HepG2 (cell line): Measurements from ENCODE around the gene TAF1B. TPM values are rescaled to one million over a fixed set of nuclear protein-coding genes. Genes with fewer than 3 reads are reported as not detected.
A peak's percentile ranks its signal among the peaks of the same experiment; 100 is the strongest.

Experiments
- ATAC-seq: fragments of 200-7000 bp; cut with Tn5 transposase; 3 replicates; pipeline ENCODE4 v1.9.1; 2020; ENCODE audit warnings: mild to moderate bottlenecking, moderate library complexity
- BruUV-seq: library from RNA; stranded (reverse); fragments of 400-500 nt; replicated peaks from 2 replicates; lab custom pipeline; 2021; lab: Mats Ljungman, UMichigan
- CTCF ChIA-PET: fragments of 300-600 bp; formaldehyde crosslinking; extraction: SDS; loops from one replicate; lab custom pipeline; 2021; ENCODE audit warnings: low total read pairs, inconsistent platforms, low intra/inter-chr PET ratio; lab: Yijun Ruan, JAX
- POLR2A ChIA-PET: fragments of 350-600 bp; sonication (Branson Sonifier 250); formaldehyde crosslinking; loops from one replicate; lab custom pipeline; 2020; ENCODE audit warnings: antibody characterized with exemption, inconsistent platforms; lab: Yijun Ruan, JAX
- DNase-seq: peaks from one replicate; pipeline ENCODE4 v3.0.0-alpha.2; 2015; ENCODE audit warnings: low spot score
- FAIRE-seq: peaks from 3 replicates; lab custom pipeline; 2011; peaks lifted over from hg19 to GRCh38; lab: Jason Lieb, UNC
- H2AFZ ChIP-seq: one replicate; pipeline ENCODE4 v1.6.1; 2011; ENCODE audit warnings: low read length, inconsistent platforms
- H3K27ac ChIP-seq: fragments of 300-600 bp; 3 replicates; pipeline ENCODE4 v1.8.0; 2011; ENCODE audit warnings: mixed run types, mild to moderate bottlenecking, mixed read lengths, low read length, inconsistent platforms; ENCODE audit not compliant: insufficient read depth; ENCODE audit errors: extremely low read length
- H3K27me3 ChIP-seq, 2 experiments: fragments of 200-600 bp in 1 of 2; 2 replicates in 1 of 2; 3 replicates in 1 of 2; pipeline versions ENCODE4 v1.6.0 to v1.8.0; 2011; ENCODE audit warnings: low read length in 2 of 2, mild to moderate bottlenecking in 2 of 2, moderate library complexity in 2 of 2, inconsistent platforms in 1 of 2; ENCODE audit not compliant: insufficient read depth in 2 of 2, control insufficient read depth in 1 of 2
- H3K36me3 ChIP-seq, 2 experiments: fragments of 200-600 bp in 1 of 2; replicated peaks in 1 of 2; 2 replicates in 1 of 2; 3 replicates in 1 of 2; pipeline versions ENCODE4 v1.5.1 to v1.8.0; 2011; ENCODE audit warnings: low read length in 2 of 2, inconsistent platforms in 1 of 2; ENCODE audit not compliant: insufficient read depth in 2 of 2, control insufficient read depth in 1 of 2
- H3K4me1 ChIP-seq: 2 replicates; pipeline ENCODE4 v1.5.1; 2012; ENCODE audit warnings: low read length, inconsistent platforms; ENCODE audit not compliant: insufficient read depth
- H3K4me2 ChIP-seq: 2 replicates; pipeline ENCODE4 v1.6.0; 2011; ENCODE audit warnings: low read depth, low read length, inconsistent platforms
- H3K4me3 ChIP-seq, 3 experiments: fragments of 200-600 bp in 1 of 3; sonication (generic), shearing (Covaris generic) in 1 of 3; replicated peaks in 1 of 3; 2 replicates each; pipeline ENCODE4 v1.5.1; 2011 to 2016; ENCODE audit warnings: low read length in 3 of 3, inconsistent platforms in 2 of 3, low read depth in 2 of 3, mild to moderate bottlenecking in 2 of 3, control low read depth in 1 of 3, mixed read lengths in 1 of 3; ENCODE audit not compliant: insufficient read depth in 1 of 3
- H3K79me2 ChIP-seq: one replicate; pipeline ENCODE4 v1.6.1; 2011; ENCODE audit warnings: low read length, inconsistent platforms; ENCODE audit not compliant: insufficient read depth
- H3K9ac ChIP-seq: 2 replicates; pipeline ENCODE4 v1.6.0; 2011; ENCODE audit warnings: mild to moderate bottlenecking, low read depth, low read length, inconsistent platforms; ENCODE audit not compliant: insufficient read depth
- H3K9me3 ChIP-seq: 2 replicates; pipeline ENCODE4 v1.5.1; 2012; ENCODE audit warnings: mild to moderate bottlenecking, low read length
- H4K20me1 ChIP-seq: 2 replicates; pipeline ENCODE4 v1.6.0; 2011; ENCODE audit warnings: inconsistent platforms, mild to moderate bottlenecking, low read length, moderate library complexity; ENCODE audit not compliant: insufficient read depth
- AFF4 ChIP-seq: sonication (generic); formaldehyde crosslinking; IDR thresholded peaks from 2 replicates; pipeline ENCODE4 v1.4.0; 2020; ENCODE audit warnings: missing genetic modification reagents
- ATF4 ChIP-seq, 2 experiments: fragments of 450-650 bp in 1 of 2; sonication (generic) in 1 of 2; formaldehyde crosslinking; IDR thresholded peaks; 2 replicates each; pipeline versions ENCODE4 v1.5.0 to v1.8.0; 2020 to 2022; ENCODE audit warnings: mild to moderate bottlenecking in 1 of 2, missing genetic modification reagents in 1 of 2
- CSRNP2 ChIP-seq: sonication (generic); formaldehyde crosslinking; conservative IDR thresholded peaks from 2 replicates; pipeline ENCODE4 v1.8.0; 2022; ENCODE audit warnings: low read depth, missing genetic modification reagents
- EHMT2 ChIP-seq: fragments of 200-600 bp; sonication (generic); IDR thresholded peaks from 2 replicates; pipeline ENCODE4 v1.7.0; 2017; ENCODE audit warnings: antibody characterized with exemption, low read depth, low read length, borderline replicate concordance
- GTF3A ChIP-seq: sonication (generic); formaldehyde crosslinking; conservative IDR thresholded peaks from 2 replicates; pipeline ENCODE4 v1.4.0; 2020; ENCODE audit warnings: mild to moderate bottlenecking, missing genetic modification reagents
- KLF15 ChIP-seq: sonication (generic); formaldehyde crosslinking; IDR thresholded peaks from 2 replicates; pipeline ENCODE4 v1.8.1; 2023; ENCODE audit warnings: borderline replicate concordance, mild to moderate bottlenecking, inconsistent platforms, missing genetic modification reagents, mixed read lengths
- NR0B2 ChIP-seq: sonication (generic); formaldehyde crosslinking; IDR thresholded peaks from 2 replicates; pipeline ENCODE4 v1.4.0; 2020; ENCODE audit warnings: mild to moderate bottlenecking, missing genetic modification reagents
- ONECUT2 ChIP-seq: sonication (generic); formaldehyde crosslinking; IDR thresholded peaks from 2 replicates; pipeline ENCODE4 v1.4.0; 2020; ENCODE audit warnings: missing genetic modification reagents
- RXRA ChIP-seq: sonication (generic); formaldehyde crosslinking; IDR thresholded peaks from 2 replicates; pipeline ENCODE4 v1.5.1; 2020; ENCODE audit warnings: missing genetic modification reagents
- TOE1 ChIP-seq: sonication (generic); formaldehyde crosslinking; IDR thresholded peaks from 2 replicates; pipeline ENCODE4 v1.4.0; 2020; ENCODE audit warnings: mild to moderate bottlenecking, missing genetic modification reagents
- XBP1 ChIP-seq: sonication (generic); formaldehyde crosslinking; IDR thresholded peaks from 2 replicates; pipeline ENCODE4 v1.5.0; 2020; ENCODE audit warnings: missing genetic modification reagents
- ZNF136 ChIP-seq: sonication (generic); formaldehyde crosslinking; IDR thresholded peaks from 2 replicates; pipeline ENCODE4 v1.8.1; 2022; ENCODE audit warnings: low read depth, mild to moderate bottlenecking, moderate library complexity, missing genetic modification reagents
- WGBS: methylation state at CpG from one replicate; pipeline ENCODE4 v1.1.6; 2017; ENCODE audit warnings: low lambda C conversion rate; 5-methylcytosine and 5-hydroxymethylcytosine counted together
- in situ Hi-C: cut with HindIII; loops from 2 replicates; pipeline ENCODE4 v1.10.0; 2017; ENCODE audit warnings: low pct_unique_long_range_greater_than_20kb; ENCODE audit not compliant: extremely low pct_ligation_motif_present
- intact Hi-C: fragments of 100-400 bp; cut with micrococcal nuclease; formaldehyde crosslinking; loops from one replicate; pipeline ENCODE4 v1.10.0; 2022; ENCODE audit not compliant: unreplicated experiment
- polyA plus RNA-seq, 8 experiments: library from polyadenylated mRNA; depleted of rRNA in 3 of 8; stranded (reverse) in 7 of 8; unstranded in 1 of 8; fragments of >200 nt; fragmentation: Illumina TruSeq in 4 of 8; extraction: Trizol in 4 of 8; gene quantifications; 2 replicates each; pipeline versions ENCODE4 v1.2.1 to v1.2.3, GENCODE V29; 2011 to 2016; ENCODE audit warnings: low read depth in 4 of 8, missing spikeins in 1 of 8, mixed read lengths in 1 of 8; ENCODE audit not compliant: insufficient read depth in 1 of 8
- total RNA-seq, 5 experiments: library from RNA; depleted of rRNA; stranded (reverse); fragments of >200 nt; fragmentation: Illumina TruSeq; extraction: Trizol; gene quantifications; 2 replicates each; pipeline ENCODE4 v1.2.3, GENCODE V29; 2016; ENCODE audit warnings: low read depth in 1 of 5
- TF ChIP-seq, protein P1 (sequence below): IDR thresholded peaks from 2 replicates; pipeline ENCODE4 v1.6.1; 2012; ENCODE audit warnings: inconsistent platforms
- TF ChIP-seq, protein P2 (sequence below): sonication (generic); formaldehyde crosslinking; IDR thresholded peaks from 2 replicates; pipeline ENCODE4 v1.5.0; 2020; ENCODE audit warnings: missing genetic modification reagents

TAF1B gene
- total and polyA plus RNA-seq, 2 of the 13 experiments (the other 11 are each of a cell fraction or from before 2014, with no cell fraction given): 13.3 to 27.7 TPM

DNA sequence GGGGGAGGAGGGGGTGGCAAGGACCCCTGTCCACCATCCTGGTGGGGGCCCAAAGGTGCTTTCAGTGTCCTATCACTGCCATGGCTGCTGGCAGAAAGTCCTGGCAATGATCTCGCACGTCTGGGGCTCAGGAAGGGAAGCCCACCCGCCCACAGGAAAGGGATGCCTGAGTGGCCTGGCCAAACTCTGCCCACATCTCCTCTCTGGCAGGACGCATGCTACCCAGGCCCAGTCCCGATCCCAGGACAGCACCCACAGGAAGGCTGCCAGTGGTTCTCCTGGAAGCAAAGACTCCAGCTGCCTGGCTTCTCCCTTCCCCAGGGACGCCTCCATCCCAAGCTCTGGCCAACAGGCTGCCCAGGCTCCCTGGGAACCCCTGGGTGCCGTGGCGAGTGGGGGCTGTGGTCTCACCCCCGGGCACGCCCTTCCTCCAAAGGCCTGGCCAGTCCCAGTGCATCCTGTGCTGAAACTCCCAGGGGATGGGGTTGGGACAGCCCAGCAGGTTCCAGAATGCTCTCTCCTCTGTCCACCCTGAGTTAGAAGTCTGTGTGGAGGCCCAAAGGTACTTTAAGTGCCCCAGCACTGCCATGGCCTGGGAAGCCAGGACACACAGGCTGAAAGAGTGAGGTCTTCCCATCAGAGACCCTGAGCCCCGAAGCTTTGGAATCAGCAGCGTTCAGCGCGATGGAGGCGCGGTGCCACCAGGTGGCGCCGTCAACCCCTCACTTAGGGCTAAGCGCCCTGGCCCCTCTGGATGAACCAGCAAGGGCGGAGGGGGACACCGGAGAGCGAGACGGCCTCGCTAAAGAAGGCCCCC lies 29.8 kb upstream of the TAF1B start:
- H2AFZ ChIP-seq: no peak overlapping the region
- intact Hi-C loops: loop anchor here (1.0 to 5.0 kb wide), 2 partner anchors 139 to 235 kb away; partner anchors contain the start of gene GRHL1
- 4% methylated on average over 9 of the region's 24 CpGs for WGBS
- TF ChIP-seq NR0B2 (CRISPR knock-in tag) (no peak), TOE1 (no peak), CSRNP2 (CRISPR knock-in tag) (no peak), ONECUT2 (CRISPR knock-in tag) (no peak), ZNF136 (CRISPR knock-in tag) (no peak), ATF4 (CRISPR knock-in tag; IDR thresholded peaks at IDR 0.05) (no peak), XBP1 (CRISPR knock-in tag) (no peak), GTF3A (CRISPR knock-in tag) (no peak), EHMT2 (no peak), AFF4 (CRISPR knock-in tag) (no peak), RXRA (peak; percentile 46), KLF15 (CRISPR knock-in tag) (no peak)
- TF ChIP-seq, protein P1, sequence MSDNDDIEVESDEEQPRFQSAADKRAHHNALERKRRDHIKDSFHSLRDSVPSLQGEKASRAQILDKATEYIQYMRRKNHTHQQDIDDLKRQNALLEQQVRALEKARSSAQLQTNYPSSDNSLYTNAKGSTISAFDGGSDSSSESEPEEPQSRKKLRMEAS: no peak; the same call in 1 of the 2 replicates
- TF ChIP-seq, protein P2, sequence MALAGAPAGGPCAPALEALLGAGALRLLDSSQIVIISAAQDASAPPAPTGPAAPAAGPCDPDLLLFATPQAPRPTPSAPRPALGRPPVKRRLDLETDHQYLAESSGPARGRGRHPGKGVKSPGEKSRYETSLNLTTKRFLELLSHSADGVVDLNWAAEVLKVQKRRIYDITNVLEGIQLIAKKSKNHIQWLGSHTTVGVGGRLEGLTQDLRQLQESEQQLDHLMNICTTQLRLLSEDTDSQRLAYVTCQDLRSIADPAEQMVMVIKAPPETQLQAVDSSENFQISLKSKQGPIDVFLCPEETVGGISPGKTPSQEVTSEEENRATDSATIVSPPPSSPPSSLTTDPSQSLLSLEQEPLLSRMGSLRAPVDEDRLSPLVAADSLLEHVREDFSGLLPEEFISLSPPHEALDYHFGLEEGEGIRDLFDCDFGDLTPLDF (CRISPR knock-in tag): no peak

More for the DNA sequence above, 29.8 kb upstream of the TAF1B start:
- Histone ChIP-seq H3K9me3 (no peaks in the 10 kb centered on the region), H4K20me1 (no peaks in the 10 kb centered on the region), H3K36me3 (no peaks in the 10 kb centered on the region), H3K27ac (no peak overlapping the region), H3K9ac (no peak overlapping the region), H3K27me3 (peaks cover 8 to 72% of the 10 kb centered on the region in 2 experiments; a peak in 4 of 5 replicates), H3K4me1 (peaks cover 23% of the 10 kb centered on the region; the same call in 1 of the 2 replicates), H3K4me2 (peak overlapping the region; percentile 86), H3K79me2 (no peaks in the 10 kb centered on the region), H3K4me3 (peak overlapping the region; percentile 11 to 60 (median 32); a peak in 2 of 6 replicates)
- DNase-seq: peak; percentile 56
- peak; percentile 84 for FAIRE-seq
- ChIA-PET CTCF (interaction anchor here (1.0 to 2.9 kb wide), 4 partner anchors 14 to 284 kb away, joined by 3 to 18 read pairs (median 4); no protein-coding TSS in a partner anchor), POLR2A (interaction anchor here (2.7 kb wide), 1 partner anchor 30 kb away, joined by 11 read pairs; the partner anchor contains the start of gene TAF1B)
- in situ Hi-C loops: loop anchor here (25.0 kb wide), 1 partner anchor 624 kb away; the partner anchor contains the start of gene ODC1
- peak; percentile 90 for ATAC-seq
- no TSS peak for BruUV-seq
